Liver (tissue), 9 donors: ENCODE measurements around the gene MSL2. TPM values are rescaled to one million over a fixed set of nuclear protein-coding genes. Genes with fewer than 3 reads are reported as not detected.

Source experiments
- DNase-seq: peaks from one replicate; pipeline ENCODE4 v3.0.0-alpha.2; 2017; ENCODE audit warnings: low spot score
- H3K27ac ChIP-seq, 2 donors: one replicate each; pipeline ENCODE4 v1.7.0; 2013; ENCODE audit warnings: inconsistent platforms in 2 of 2, low read length in 2 of 2, control low read depth in 1 of 2, low read depth in 1 of 2, mild to moderate bottlenecking in 1 of 2
- H3K27me3 ChIP-seq, 4 donors: one replicate each; pipeline versions ENCODE4 v1.6.1 to v1.7.0; 2013; ENCODE audit warnings: low read length in 3 of 4, inconsistent platforms in 1 of 4, mild to moderate bottlenecking in 1 of 4, moderate library complexity in 1 of 4; ENCODE audit not compliant: control insufficient read depth in 4 of 4, insufficient read depth in 4 of 4
- H3K36me3 ChIP-seq, 4 donors: one replicate each; pipeline versions ENCODE4 v1.6.1 to v1.7.0; 2013; ENCODE audit warnings: low read length in 3 of 4, mild to moderate bottlenecking in 3 of 4, low read depth in 1 of 4, moderate library complexity in 1 of 4; ENCODE audit not compliant: control insufficient read depth in 4 of 4, insufficient read depth in 3 of 4
- H3K4me1 ChIP-seq, 4 donors: one replicate each; pipeline versions ENCODE4 v1.6.1 to v1.7.0; 2013; ENCODE audit warnings: low read length in 3 of 4, mild to moderate bottlenecking in 3 of 4, moderate library complexity in 1 of 4; ENCODE audit not compliant: control insufficient read depth in 4 of 4, insufficient read depth in 4 of 4
- H3K4me3 ChIP-seq, 3 donors: one replicate each; pipeline versions ENCODE4 v1.6.1 to v1.7.0; 2013; ENCODE audit warnings: low read length in 3 of 3, control low read depth in 1 of 3, low read depth in 1 of 3, mild to moderate bottlenecking in 1 of 3
- H3K9ac ChIP-seq, 2 donors: one replicate each; pipeline ENCODE4 v1.7.0; 2013; ENCODE audit warnings: low read length in 2 of 2, mild to moderate bottlenecking in 2 of 2, moderate library complexity in 2 of 2, control low read depth in 1 of 2, low read depth in 1 of 2
- H3K9me3 ChIP-seq, 4 donors: one replicate each; pipeline versions ENCODE4 v1.6.1 to v1.7.0; 2013; ENCODE audit warnings: low read length in 3 of 4; ENCODE audit not compliant: control insufficient read depth in 4 of 4
- CTCF ChIP-seq: fragments of 150-350 bp; IDR thresholded peaks from 2 replicates; pipeline ENCODE4 v1.5.1; 2017; ENCODE audit warnings: improper control_type of control experiment, low read depth, low read length; ENCODE audit not compliant: missing input control
- EGR1 ChIP-seq, 2 donors: IDR thresholded peaks; 2 replicates each; pipeline ENCODE4 v1.6.1; 2016 to 2018; ENCODE audit warnings: antibody characterized with exemption in 2 of 2, low read depth in 2 of 2
- FOXA1 ChIP-seq: IDR thresholded peaks from 2 replicates; pipeline ENCODE4 v1.6.1; 2016; ENCODE audit warnings: antibody characterized with exemption
- FOXA2 ChIP-seq: IDR thresholded peaks from 2 replicates; pipeline ENCODE4 v1.6.1; 2016; ENCODE audit warnings: antibody characterized with exemption
- GABPA ChIP-seq, 2 donors: IDR thresholded peaks in 1 of 2; conservative IDR thresholded peaks in 1 of 2; 2 replicates each; pipeline ENCODE4 v1.6.1; 2016; ENCODE audit warnings: antibody characterized with exemption in 2 of 2, mild to moderate bottlenecking in 1 of 2, moderate library complexity in 1 of 2
- HNF4A ChIP-seq, 2 donors: conservative IDR thresholded peaks; 2 replicates each; pipeline ENCODE4 v1.6.1; 2016; ENCODE audit warnings: antibody characterized with exemption in 2 of 2, mild to moderate bottlenecking in 2 of 2
- HNF4G ChIP-seq: IDR thresholded peaks from 2 replicates; pipeline ENCODE4 v1.6.1; 2016; ENCODE audit warnings: antibody characterized with exemption
- JUND ChIP-seq, 2 donors: IDR thresholded peaks; 2 replicates each; pipeline ENCODE4 v1.6.1; 2016; ENCODE audit warnings: antibody characterized with exemption in 2 of 2
- NR2F2 ChIP-seq: IDR thresholded peaks from 2 replicates; pipeline ENCODE4 v1.6.1; 2016; ENCODE audit warnings: antibody characterized with exemption
- RAD21 ChIP-seq, 2 donors: IDR thresholded peaks; 2 replicates each; pipeline ENCODE4 v1.6.1; 2016; ENCODE audit warnings: antibody characterized with exemption in 2 of 2, mild to moderate bottlenecking in 2 of 2
- RXRA ChIP-seq, 2 donors: IDR thresholded peaks; 2 replicates each; pipeline ENCODE4 v1.6.1; 2017 to 2018; ENCODE audit warnings: antibody characterized with exemption in 2 of 2, mild to moderate bottlenecking in 1 of 2
- SP1 ChIP-seq: IDR thresholded peaks from 2 replicates; pipeline ENCODE4 v1.6.1; 2018; ENCODE audit warnings: antibody characterized with exemption, mild to moderate bottlenecking
- TAF1 ChIP-seq: conservative IDR thresholded peaks from 2 replicates; pipeline ENCODE4 v1.6.1; 2016; ENCODE audit warnings: antibody characterized with exemption, mild to moderate bottlenecking
- YY1 ChIP-seq: IDR thresholded peaks from 2 replicates; pipeline ENCODE4 v1.6.1; 2016; ENCODE audit warnings: antibody characterized with exemption, mild to moderate bottlenecking
- ZBTB33 ChIP-seq: IDR thresholded peaks from 2 replicates; pipeline ENCODE4 v1.6.1; 2016; ENCODE audit warnings: antibody characterized with exemption
- WGBS: extraction: QIAGEN DNeasy Blood & Tissue Kit; methylation state at CpG from one replicate; pipeline ENCODE4 v1.1.7; 2013; 5-methylcytosine and 5-hydroxymethylcytosine counted together
- polyA plus RNA-seq, 2 donors: library from polyadenylated mRNA; stranded (reverse) in 1 of 2; unstranded in 1 of 2; fragments of 200-250 nt in 1 of 2; fragments of >200 nt in 1 of 2; fragmentation: Nextera tagmentation in 1 of 2; extraction: Ambion mirVana in 1 of 2; gene quantifications; one replicate each; pipeline versions ENCODE4 v1.2.1 to v1.2.3, GENCODE V29; 2013 to 2015
- total RNA-seq, 2 donors: library from RNA; depleted of rRNA; stranded (reverse); fragments of >200 nt; gene quantifications; one replicate each; pipeline ENCODE4 v1.2.3, GENCODE V29; 2014
- TF ChIP-seq, protein P1 (sequence below): IDR thresholded peaks from 2 replicates; pipeline ENCODE4 v1.6.1; 2016; ENCODE audit warnings: antibody characterized with exemption
- TF ChIP-seq, protein P2 (sequence below): IDR thresholded peaks from 2 replicates; pipeline ENCODE4 v1.6.1; 2016; ENCODE audit warnings: antibody characterized with exemption, mild to moderate bottlenecking
- TF ChIP-seq, protein P3 (sequence below): IDR thresholded peaks from 2 replicates; pipeline ENCODE4 v1.6.1; 2016; ENCODE audit warnings: antibody characterized with exemption
- donor health status: healthy.
- donor health status: healthy.
- donor health status: healthy.
- donor health status: healthy.
- donor health status: healthy.

The MSL2 gene
- total and polyA plus RNA-seq, 4 donors: 2.7 to 18.7 (median 9.1) TPM

DNA sequence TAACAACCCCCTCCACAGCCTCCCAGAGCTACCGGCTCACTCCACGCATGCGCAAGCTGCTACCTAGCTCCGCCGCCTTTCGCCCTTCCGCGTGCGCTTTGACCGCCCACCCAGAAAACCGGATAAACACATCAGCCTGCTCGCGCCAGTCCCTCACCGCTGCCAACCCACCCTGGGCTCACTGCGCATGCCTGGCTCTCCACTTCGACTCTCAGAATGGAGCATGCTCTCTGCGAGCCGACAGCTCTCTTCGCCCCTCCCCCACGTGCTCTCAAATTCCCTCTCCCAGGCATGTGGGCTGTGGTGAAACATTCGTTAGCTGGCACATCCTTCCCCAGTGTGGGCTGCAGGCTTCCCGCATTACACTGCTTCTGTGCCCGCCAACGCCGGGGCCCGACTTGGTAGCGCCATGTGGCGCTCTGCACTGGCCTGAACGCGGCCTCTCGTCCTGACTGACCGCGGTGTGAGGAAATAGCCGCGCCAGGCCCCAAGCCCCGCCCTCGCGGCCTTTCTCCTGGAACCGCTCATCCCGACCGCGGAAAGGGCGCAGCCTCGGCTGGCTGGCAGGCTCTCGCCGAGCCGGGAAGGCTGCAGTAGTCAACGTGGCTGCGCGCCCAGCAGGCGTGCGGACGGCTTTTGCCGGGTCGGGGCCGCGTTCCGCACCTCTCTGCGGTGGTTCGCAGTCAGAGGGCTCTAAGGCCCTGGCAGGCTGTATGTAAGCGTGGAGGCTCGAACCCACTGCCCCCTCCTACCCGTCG lies 445 bp upstream of the MSL2 start:
- Histone ChIP-seq H3K9ac (peak overlapping the region; percentile 23 to 94), H3K4me3 (peak overlapping the region; percentile 63 to 92 (median 86)), H3K4me1 (peaks cover 4 to 30% (median 19%) of the 10 kb centered on the region in 4 donors), H3K27ac (peak overlapping the region; percentile 100), H3K9me3 (no peaks in the 10 kb centered on the region), H3K36me3 (no peaks in the 10 kb centered on the region), H3K27me3 (no peaks in the 10 kb centered on the region)
- TF ChIP-seq YY1 (peak; percentile 75), NR2F2 (peak; percentile 20), HNF4A (conservative IDR thresholded peaks at IDR 0.05) (peak in 1 of 2 donors; percentile 39), TAF1 (peak; percentile 90), SP1 (peak; percentile 85), EGR1 (IDR thresholded peaks at IDR 0.05; ENCODE audit: low read depth in 2 of 2) (peak in 1 of 2 donors; percentile 85), FOXA1 (peak; percentile 20), RXRA (IDR thresholded peaks at IDR 0.05) (peak; percentile 47 to 63), ZBTB33 (peak; percentile 18), RAD21 (IDR thresholded peaks at IDR 0.05) (peak; percentile 43 to 61), JUND (IDR thresholded peaks at IDR 0.05) (peak in 1 of 2 donors; percentile 39), HNF4G (peak; percentile 21), GABPA (IDR thresholded peaks at IDR 0.05 in 1 of 2, conservative IDR thresholded peaks at IDR 0.05 in 1 of 2) (peak in 1 of 2 donors; percentile 72), CTCF (no peak), FOXA2 (no peak)
- TF ChIP-seq, protein P1, sequence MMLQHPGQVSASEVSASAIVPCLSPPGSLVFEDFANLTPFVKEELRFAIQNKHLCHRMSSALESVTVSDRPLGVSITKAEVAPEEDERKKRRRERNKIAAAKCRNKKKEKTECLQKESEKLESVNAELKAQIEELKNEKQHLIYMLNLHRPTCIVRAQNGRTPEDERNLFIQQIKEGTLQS: no peak
- TF ChIP-seq, protein P2, sequence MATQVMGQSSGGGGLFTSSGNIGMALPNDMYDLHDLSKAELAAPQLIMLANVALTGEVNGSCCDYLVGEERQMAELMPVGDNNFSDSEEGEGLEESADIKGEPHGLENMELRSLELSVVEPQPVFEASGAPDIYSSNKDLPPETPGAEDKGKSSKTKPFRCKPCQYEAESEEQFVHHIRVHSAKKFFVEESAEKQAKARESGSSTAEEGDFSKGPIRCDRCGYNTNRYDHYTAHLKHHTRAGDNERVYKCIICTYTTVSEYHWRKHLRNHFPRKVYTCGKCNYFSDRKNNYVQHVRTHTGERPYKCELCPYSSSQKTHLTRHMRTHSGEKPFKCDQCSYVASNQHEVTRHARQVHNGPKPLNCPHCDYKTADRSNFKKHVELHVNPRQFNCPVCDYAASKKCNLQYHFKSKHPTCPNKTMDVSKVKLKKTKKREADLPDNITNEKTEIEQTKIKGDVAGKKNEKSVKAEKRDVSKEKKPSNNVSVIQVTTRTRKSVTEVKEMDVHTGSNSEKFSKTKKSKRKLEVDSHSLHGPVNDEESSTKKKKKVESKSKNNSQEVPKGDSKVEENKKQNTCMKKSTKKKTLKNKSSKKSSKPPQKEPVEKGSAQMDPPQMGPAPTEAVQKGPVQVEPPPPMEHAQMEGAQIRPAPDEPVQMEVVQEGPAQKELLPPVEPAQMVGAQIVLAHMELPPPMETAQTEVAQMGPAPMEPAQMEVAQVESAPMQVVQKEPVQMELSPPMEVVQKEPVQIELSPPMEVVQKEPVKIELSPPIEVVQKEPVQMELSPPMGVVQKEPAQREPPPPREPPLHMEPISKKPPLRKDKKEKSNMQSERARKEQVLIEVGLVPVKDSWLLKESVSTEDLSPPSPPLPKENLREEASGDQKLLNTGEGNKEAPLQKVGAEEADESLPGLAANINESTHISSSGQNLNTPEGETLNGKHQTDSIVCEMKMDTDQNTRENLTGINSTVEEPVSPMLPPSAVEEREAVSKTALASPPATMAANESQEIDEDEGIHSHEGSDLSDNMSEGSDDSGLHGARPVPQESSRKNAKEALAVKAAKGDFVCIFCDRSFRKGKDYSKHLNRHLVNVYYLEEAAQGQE: peak; percentile 86
- TF ChIP-seq, protein P3, sequence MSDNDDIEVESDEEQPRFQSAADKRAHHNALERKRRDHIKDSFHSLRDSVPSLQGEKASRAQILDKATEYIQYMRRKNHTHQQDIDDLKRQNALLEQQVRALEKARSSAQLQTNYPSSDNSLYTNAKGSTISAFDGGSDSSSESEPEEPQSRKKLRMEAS: peak; percentile 99
- under 1% methylated on average over 64 of the region's 64 CpGs for WGBS
- peak; percentile 98 for DNase-seq
